GM12878 (cell line): ENCODE measurements around the gene DOCK9.

Source experiments
- CHD2 ChIP-seq: IDR thresholded peaks from 2 replicates; pipeline ENCODE4 v1.6.1; 2011; ENCODE audit warnings: low read depth, low read length, improper control_type of control experiment, borderline replicate concordance
- EED ChIP-seq: sonication (generic); IDR thresholded peaks from 2 replicates; pipeline ENCODE4 v1.6.1; 2016; ENCODE audit warnings: antibody characterized with exemption, low read depth
- EP300 ChIP-seq, 2 experiments: fragments of 150-350 bp in 1 of 2; IDR thresholded peaks; 2 replicates each; pipeline ENCODE4 v1.6.1; 2011 to 2012; ENCODE audit warnings: low read depth in 2 of 2, low read length in 2 of 2, borderline replicate concordance in 1 of 2, improper control_type of control experiment in 1 of 2, inconsistent platforms in 1 of 2; ENCODE audit not compliant: control insufficient read depth in 1 of 2
- EZH2 ChIP-seq: IDR thresholded peaks from 2 replicates; pipeline ENCODE4 v1.6.1; 2012; ENCODE audit warnings: low read depth, mild to moderate bottlenecking, control low read depth, inconsistent platforms, low read length, borderline replicate concordance; ENCODE audit not compliant: control insufficient read depth
- IKZF2 ChIP-seq, 2 experiments: fragments of 450-650 bp; IDR thresholded peaks; 2 replicates each; pipeline ENCODE4 v1.6.1; 2017; ENCODE audit warnings: mild to moderate bottlenecking in 2 of 2, moderate library complexity in 2 of 2
- MTA3 ChIP-seq: IDR thresholded peaks from 2 replicates; pipeline ENCODE4 v1.6.1; 2012; ENCODE audit warnings: low read length, inconsistent platforms, borderline replicate concordance
- POLR2AphosphoS5 ChIP-seq: IDR thresholded peaks from 2 replicates; pipeline ENCODE4 v1.6.1; 2011; ENCODE audit warnings: mild to moderate bottlenecking, low read length, inconsistent platforms
- RFX5 ChIP-seq: IDR thresholded peaks from 2 replicates; pipeline ENCODE4 v1.6.1; 2011; ENCODE audit warnings: low read depth, low read length, improper control_type of control experiment
- TF ChIP-seq, protein P1 (sequence below), 3 experiments: IDR thresholded peaks in 2 of 3; conservative IDR thresholded peaks in 1 of 3; 2 replicates each; pipeline ENCODE4 v1.5.1; 2011; ENCODE audit warnings: low read depth in 3 of 3, low read length in 3 of 3, mild to moderate bottlenecking in 3 of 3, control low read depth in 2 of 3, moderate library complexity in 2 of 3, inconsistent platforms in 1 of 3, mixed read lengths in 1 of 3; ENCODE audit not compliant: control insufficient read depth in 2 of 3, insufficient read depth in 1 of 3; ENCODE audit errors: extremely low read depth in 1 of 3
- TF ChIP-seq, protein P2 (sequence below): IDR thresholded peaks from 2 replicates; pipeline ENCODE4 v1.6.1; 2012; ENCODE audit warnings: low read depth, low read length, improper control_type of control experiment

DNA sequence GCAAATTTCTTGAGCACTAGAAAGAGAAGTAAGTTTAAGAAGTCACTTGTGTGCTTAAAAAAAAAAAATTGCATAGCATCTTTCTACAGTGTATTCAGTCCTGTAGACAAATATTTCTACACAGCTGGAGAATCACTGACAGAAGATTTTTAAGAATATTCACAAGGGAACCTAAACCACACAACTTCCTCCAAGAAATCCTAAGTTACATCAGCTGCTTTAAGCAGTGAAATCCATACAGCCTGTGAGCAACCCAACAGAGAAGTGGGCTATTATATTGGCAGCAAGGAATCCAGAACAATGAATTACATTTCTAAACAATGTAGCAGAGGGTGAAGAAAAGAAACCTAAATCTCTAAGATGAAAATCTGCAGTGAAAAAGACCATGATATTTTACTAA, 1.5 kb downstream of the DOCK9 start:
- TF ChIP-seq MTA3 = no peak
- TF ChIP-seq EZH2 = no peak
- TF ChIP-seq, protein P1, sequence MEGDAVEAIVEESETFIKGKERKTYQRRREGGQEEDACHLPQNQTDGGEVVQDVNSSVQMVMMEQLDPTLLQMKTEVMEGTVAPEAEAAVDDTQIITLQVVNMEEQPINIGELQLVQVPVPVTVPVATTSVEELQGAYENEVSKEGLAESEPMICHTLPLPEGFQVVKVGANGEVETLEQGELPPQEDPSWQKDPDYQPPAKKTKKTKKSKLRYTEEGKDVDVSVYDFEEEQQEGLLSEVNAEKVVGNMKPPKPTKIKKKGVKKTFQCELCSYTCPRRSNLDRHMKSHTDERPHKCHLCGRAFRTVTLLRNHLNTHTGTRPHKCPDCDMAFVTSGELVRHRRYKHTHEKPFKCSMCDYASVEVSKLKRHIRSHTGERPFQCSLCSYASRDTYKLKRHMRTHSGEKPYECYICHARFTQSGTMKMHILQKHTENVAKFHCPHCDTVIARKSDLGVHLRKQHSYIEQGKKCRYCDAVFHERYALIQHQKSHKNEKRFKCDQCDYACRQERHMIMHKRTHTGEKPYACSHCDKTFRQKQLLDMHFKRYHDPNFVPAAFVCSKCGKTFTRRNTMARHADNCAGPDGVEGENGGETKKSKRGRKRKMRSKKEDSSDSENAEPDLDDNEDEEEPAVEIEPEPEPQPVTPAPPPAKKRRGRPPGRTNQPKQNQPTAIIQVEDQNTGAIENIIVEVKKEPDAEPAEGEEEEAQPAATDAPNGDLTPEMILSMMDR (IDR thresholded peaks at IDR 0.05 in 2 of 3, conservative IDR thresholded peaks at IDR 0.05 in 1 of 3; ENCODE audit: control insufficient read depth in 2 of 3, extremely low read depth in 1 of 3, insufficient read depth in 1 of 3, low read depth in 3 of 3, low read length in 3 of 3) = no peak
- no peak for TF ChIP-seq IKZF2 (IDR thresholded peaks at IDR 0.05)
- TF ChIP-seq, protein P2, sequence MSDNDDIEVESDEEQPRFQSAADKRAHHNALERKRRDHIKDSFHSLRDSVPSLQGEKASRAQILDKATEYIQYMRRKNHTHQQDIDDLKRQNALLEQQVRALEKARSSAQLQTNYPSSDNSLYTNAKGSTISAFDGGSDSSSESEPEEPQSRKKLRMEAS = no peak
- no peak for TF ChIP-seq RFX5
- no peak for TF ChIP-seq EP300 (IDR thresholded peaks at IDR 0.05; ENCODE audit: borderline replicate concordance in 1 of 2, control insufficient read depth in 1 of 2, low read depth in 2 of 2, low read length in 2 of 2)
- no peak for TF ChIP-seq EED
- TF ChIP-seq POLR2AphosphoS5 = no peak
- TF ChIP-seq CHD2 = no peak
